MCF 10A (cell line): Measurements from ENCODE around the gene NREP. TPM values are rescaled to one million over a fixed set of nuclear protein-coding genes. Genes with fewer than 3 reads are reported as not detected.

ENCODE experiments used
- BruUV-seq: library from RNA; stranded (reverse); fragments of 400-500 nt; replicated peaks from 2 replicates; lab custom pipeline; 2021; lab: Mats Ljungman, UMichigan
- CTCF ChIA-PET: fragments of 300-600 bp; sonication (Branson Sonifier 250); formaldehyde crosslinking; extraction: SDS; loops from one replicate; lab custom pipeline; 2021; ENCODE audit warnings: antibody characterized with exemption, inconsistent platforms; lab: Yijun Ruan, JAX
- POLR2A ChIA-PET: fragments of 300-600, 350-650 bp; sonication (Branson Sonifier 250); formaldehyde crosslinking; extraction: SDS; loops from one replicate; lab custom pipeline; 2020; ENCODE audit warnings: antibody characterized with exemption, inconsistent platforms; lab: Yijun Ruan, JAX
- DNase-seq: peaks from one replicate; pipeline ENCODE4 v3.0.0-alpha.2; 2018; ENCODE audit not compliant: unreplicated experiment
- H3K27ac Mint-ChIP-seq: one replicate; pipeline ENCODE4 v1.8.0; 2022; ENCODE audit warnings: mild to moderate bottlenecking, low read depth, mixed read lengths; ENCODE audit not compliant: unreplicated experiment
- H3K27me3 Mint-ChIP-seq: one replicate; pipeline ENCODE4 v1.8.0; 2022; ENCODE audit warnings: mixed read lengths; ENCODE audit not compliant: insufficient read depth, unreplicated experiment
- H3K36me3 Mint-ChIP-seq: one replicate; pipeline ENCODE4 v1.8.0; 2022; ENCODE audit warnings: mild to moderate bottlenecking, moderate library complexity, mixed read lengths; ENCODE audit not compliant: insufficient read depth, unreplicated experiment
- H3K4me1 Mint-ChIP-seq: one replicate; pipeline ENCODE4 v1.8.0; 2022; ENCODE audit warnings: mixed read lengths; ENCODE audit not compliant: insufficient read depth, unreplicated experiment
- H3K4me3 Mint-ChIP-seq: one replicate; pipeline ENCODE4 v1.8.0; 2022; ENCODE audit warnings: mild to moderate bottlenecking, moderate library complexity, mixed read lengths; ENCODE audit not compliant: unreplicated experiment
- H3K9me3 Mint-ChIP-seq: one replicate; pipeline ENCODE4 v1.8.0; 2022; ENCODE audit warnings: mixed read lengths; ENCODE audit not compliant: unreplicated experiment
- CTCF ChIP-seq: fragments of 200-600 bp; IDR thresholded peaks from one replicate; pipeline ENCODE4 v1.8.0; 2022; ENCODE audit warnings: antibody characterized with exemption, mild to moderate bottlenecking; ENCODE audit not compliant: unreplicated experiment
- intact Hi-C: fragments of 100-400 bp; cut with micrococcal nuclease; formaldehyde crosslinking; loops from 2 replicates; pipeline ENCODE4 v1.14.1; 2022
- total RNA-seq: library from RNA; stranded (reverse); gene quantifications from 2 replicates; pipeline ENCODE4 v1.2.3, GENCODE V29; 2022

Gene NREP
- total RNA-seq, 1 experiment from 2014 or later, result 2.5 TPM

- no peak for TF ChIP-seq CTCF
- intact Hi-C loops, result loop anchor here (2.0 to 10.0 kb wide), 3 partner anchors 42 to 245 kb away; no protein-coding TSS in a partner anchor
- no peaks in the 10 kb centered on the region for H3K27me3 Mint-ChIP-seq
- peaks cover 24% of the 10 kb centered on the region for H3K4me1 Mint-ChIP-seq
- POLR2A ChIA-PET, result interaction anchor here (0.6 to 1.1 kb wide), 2 partner anchors 8 to 597 kb away, joined by 3 read pairs; no protein-coding TSS in a partner anchor
- H3K4me3 Mint-ChIP-seq, result no peak overlapping the region
- no peaks in the 10 kb centered on the region for H3K9me3 Mint-ChIP-seq
- H3K36me3 Mint-ChIP-seq, result no peaks in the 10 kb centered on the region
- CTCF ChIA-PET, result interaction anchor here (1.6 kb wide), 1 partner anchor 397 kb away, joined by 5 read pairs; no protein-coding TSS in a partner anchor
- BruUV-seq, result no TSS peak
- H3K27ac Mint-ChIP-seq, result no peak overlapping the region
- DNase-seq, result no peak
Observed at GRCh38 chr5:111749303-111750026, 7.5 kb downstream of the NREP start.

- H3K36me3 Mint-ChIP-seq, result no peaks in the 10 kb centered on the region
Observed at GRCh38 chr5:111748304-111748763, 8.7 kb downstream of the NREP start.

GRCh38 chr5:111747337-111747736 lies 9.7 kb downstream of the NREP start:
- BruUV-seq, result no TSS peak
- no peaks in the 10 kb centered on the region for H3K27me3 Mint-ChIP-seq
- ChIA-PET POLR2A (interaction anchor here (0.6 to 1.1 kb wide), 2 partner anchors 10 to 62 kb away, joined by 3 read pairs; no protein-coding TSS in a partner anchor), CTCF (interaction anchor here (2.1 kb wide), 1 partner anchor 9 kb away, joined by 7 read pairs; the partner anchor contains the start of gene NREP)
- peak; percentile 42 for DNase-seq
- H3K36me3 Mint-ChIP-seq, result no peaks in the 10 kb centered on the region
- H3K27ac Mint-ChIP-seq, result peak overlapping the region; percentile 40
- H3K4me1 Mint-ChIP-seq, result peaks cover 30% of the 10 kb centered on the region
- intact Hi-C loops, result loop anchor here (5.0 kb wide), 1 partner anchor 40 kb away; no protein-coding TSS in a partner anchor
- no peak overlapping the region for H3K4me3 Mint-ChIP-seq
- no peak for TF ChIP-seq CTCF
- H3K9me3 Mint-ChIP-seq, result no peaks in the 10 kb centered on the region

More at GRCh38 chr5:111748304-111748763, 8.7 kb downstream of the NREP start:
- no peaks in the 10 kb centered on the region for H3K9me3 Mint-ChIP-seq
- DNase-seq, result peak; percentile 92
- ChIA-PET CTCF (interaction anchor here (0.6 to 2.1 kb wide), 2 partner anchors 8 to 1031 kb away, joined by 5 to 7 read pairs; partner anchors contain the start of gene NREP), POLR2A (interaction anchor here (0.9 to 1.1 kb wide), 2 partner anchors 11 to 50 kb away, joined by 3 read pairs; no protein-coding TSS in a partner anchor)
- no TSS peak for BruUV-seq
- peak overlapping the region; percentile 2 for H3K4me3 Mint-ChIP-seq
- intact Hi-C loops, result loop anchor here (2.0 to 5.0 kb wide), 2 partner anchors 41 to 198 kb away; no protein-coding TSS in a partner anchor
- peaks cover 24% of the 10 kb centered on the region for H3K4me1 Mint-ChIP-seq
- TF ChIP-seq CTCF, result no peak
- peak overlapping the region; percentile 40 for H3K27ac Mint-ChIP-seq
- H3K27me3 Mint-ChIP-seq, result no peaks in the 10 kb centered on the region

GRCh38 chr5:111746791-111747190 lies 10.2 kb downstream of the NREP start:
- Mint-ChIP-seq H3K4me3 (no peak overlapping the region), H3K27ac (peak overlapping the region; percentile 40), H3K27me3 (no peaks in the 10 kb centered on the region), H3K4me1 (peaks cover 35% of the 10 kb centered on the region), H3K9me3 (no peaks in the 10 kb centered on the region), H3K36me3 (no peaks in the 10 kb centered on the region)
- DNase-seq, result no peak
- no peak for TF ChIP-seq CTCF
- intact Hi-C loops, result loop anchor here (5.0 kb wide), 1 partner anchor 39 kb away; no protein-coding TSS in a partner anchor
- ChIA-PET POLR2A (no interaction called here), CTCF (interaction anchor here (2.1 kb wide), 1 partner anchor 10 kb away, joined by 7 read pairs; the partner anchor contains the start of gene NREP)
- BruUV-seq, result no TSS peak
